GM21723 (cell line): ENCODE measurements around the gene DIRAS2.

Experiments used
- ATAC-seq: cut with Tn5 transposase; IDR thresholded peaks from one replicate; pipeline ENCODE4 v1.9.1; 2021; ENCODE audit warnings: mild to moderate bottlenecking, moderate library complexity; ENCODE audit not compliant: unreplicated experiment

The DIRAS2 gene

DNA sequence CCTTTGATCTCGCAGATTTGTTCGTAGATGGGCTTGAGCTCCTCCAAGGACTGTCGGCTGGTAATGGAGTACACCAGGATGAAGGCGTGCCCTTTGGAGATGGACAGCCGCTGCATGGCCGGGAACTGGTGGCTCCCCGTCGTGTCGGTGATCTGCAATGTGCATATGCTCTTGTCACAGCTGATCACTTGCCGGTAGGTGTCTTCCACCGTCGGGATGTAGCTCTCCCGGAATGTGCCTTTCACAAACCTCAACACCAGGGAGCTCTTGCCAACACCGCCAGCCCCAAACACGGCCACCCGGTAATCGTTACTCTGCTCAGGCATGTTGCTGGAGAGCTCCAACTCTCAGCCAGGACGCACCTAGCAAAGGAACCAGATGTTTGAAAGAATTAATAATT is 29.1 kb downstream of the DIRAS2 start:
- ATAC-seq = no peak

GRCh38 chr9:90612957-90613356 is 29.7 kb downstream of the DIRAS2 start:
- no peak for ATAC-seq

GRCh38 chr9:90611568-90611967 is 31.1 kb downstream of the DIRAS2 start:
- ATAC-seq = no peak

DNA sequence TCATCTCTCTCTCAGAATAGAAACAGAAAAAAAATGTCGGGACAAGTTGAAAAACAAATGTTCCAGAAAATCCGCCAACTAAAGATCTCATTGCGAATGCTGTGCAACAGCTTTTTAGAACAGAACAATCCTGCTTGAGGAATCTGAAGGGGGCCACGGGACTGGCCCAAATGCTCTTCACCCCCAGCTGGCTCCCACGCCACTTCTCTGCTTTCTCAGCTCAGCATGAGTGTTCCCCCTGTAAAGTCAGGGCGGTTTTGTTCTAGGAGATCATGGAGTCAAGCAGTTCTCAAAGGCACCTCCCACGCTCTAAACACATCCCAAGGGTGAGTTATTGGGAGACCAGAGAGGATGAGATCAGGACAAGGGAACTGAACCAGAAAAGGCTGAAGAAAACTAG is 31.5 kb downstream of the DIRAS2 start:
- no peak for ATAC-seq

- ATAC-seq = no peak
These were observed 34.7 kb downstream of the DIRAS2 start for GRCh38 chr9:90607701-90608516.

DNA sequence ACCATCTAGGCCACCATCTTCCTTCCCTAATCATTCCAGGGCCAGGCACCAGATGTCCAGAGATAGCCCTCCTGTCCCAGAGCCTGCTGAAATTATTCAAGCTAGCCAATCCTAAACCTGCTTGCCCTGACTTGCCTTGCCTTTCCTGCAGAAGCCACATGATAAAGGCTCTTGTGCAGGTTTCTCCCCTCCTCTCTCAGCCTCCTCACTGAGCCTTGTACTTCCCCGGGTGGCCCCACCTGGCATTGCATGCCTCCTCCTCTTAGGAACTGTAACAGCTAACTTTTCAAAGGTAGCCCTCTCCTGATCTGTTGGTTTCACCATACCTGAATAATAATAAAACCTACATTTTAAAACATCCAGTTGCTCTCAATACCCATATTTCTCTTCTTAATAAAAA is 42.6 kb downstream of the DIRAS2 start:
- ATAC-seq = no peak

GRCh38 chr9:90598191-90598590 is 44.4 kb downstream of the DIRAS2 start:
- no peak for ATAC-seq

GRCh38 chr9:90593646-90594045 is 49.0 kb downstream of the DIRAS2 start:
- ATAC-seq = no peak

- ATAC-seq = no peak
These were observed 62.0 kb downstream of the DIRAS2 start for GRCh38 chr9:90580576-90580975.

DNA sequence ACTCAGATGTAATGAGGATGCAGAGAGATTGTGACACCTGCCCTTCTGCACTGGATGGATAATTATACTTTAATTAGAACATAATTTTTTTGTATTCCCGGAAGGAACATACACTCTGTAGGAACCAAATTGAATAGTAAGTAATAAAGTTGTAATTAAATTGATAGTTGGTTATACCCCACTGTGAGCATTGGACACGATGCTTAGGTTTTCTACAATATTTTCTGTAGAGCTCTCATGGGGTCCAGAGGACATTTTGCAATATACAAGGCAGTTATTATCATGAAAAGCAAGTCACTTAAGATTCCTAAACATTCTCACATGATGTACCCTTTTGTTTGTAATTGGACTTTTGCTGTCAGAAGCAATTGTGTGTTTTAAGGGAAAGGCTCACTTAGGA is 63.4 kb downstream of the DIRAS2 start:
- no peak for ATAC-seq

GRCh38 chr9:90578126-90578815 is 64.4 kb downstream of the DIRAS2 start:
- no peak for ATAC-seq

GRCh38 chr9:90569511-90569910 is 73.1 kb downstream of the DIRAS2 start:
- no peak for ATAC-seq

GRCh38 chr9:90568667-90569066 is 74.0 kb downstream of the DIRAS2 start:
- ATAC-seq = no peak

DNA sequence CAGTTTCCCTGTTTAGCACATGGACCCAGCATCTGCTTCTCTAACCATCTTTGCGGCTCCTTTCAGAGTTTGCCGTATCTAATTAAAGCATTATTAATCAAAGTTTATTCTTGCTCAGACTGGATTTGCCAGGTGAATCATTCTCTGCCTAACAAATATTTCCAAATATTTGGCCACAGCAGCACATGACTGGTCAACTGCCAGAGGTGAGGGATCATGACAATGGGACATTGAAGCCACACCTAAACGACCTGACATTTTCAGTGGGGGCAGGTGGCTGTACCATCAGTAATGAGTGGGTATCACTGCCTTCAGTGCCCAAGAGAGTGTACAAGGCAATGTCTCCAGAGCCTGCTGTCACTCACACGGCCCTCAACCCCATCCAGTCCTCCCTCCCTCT is 80.4 kb downstream of the DIRAS2 start:
- no peak for ATAC-seq
